Stimulated activated CD8-positive, alpha-beta memory T cell treated with anti-CD3 and anti-CD28 coated beads, Interleukin-2, amount 100 ng/mL, for 1 hour (primary cell): ENCODE measurements around the gene VAMP3.

Experiments
- DNase-seq, 2 donors: peaks; one replicate each; pipeline ENCODE4 v3.0.0-alpha.2; 2020; ENCODE audit warnings: low read depth in 2 of 2

The VAMP3 gene

DNA sequence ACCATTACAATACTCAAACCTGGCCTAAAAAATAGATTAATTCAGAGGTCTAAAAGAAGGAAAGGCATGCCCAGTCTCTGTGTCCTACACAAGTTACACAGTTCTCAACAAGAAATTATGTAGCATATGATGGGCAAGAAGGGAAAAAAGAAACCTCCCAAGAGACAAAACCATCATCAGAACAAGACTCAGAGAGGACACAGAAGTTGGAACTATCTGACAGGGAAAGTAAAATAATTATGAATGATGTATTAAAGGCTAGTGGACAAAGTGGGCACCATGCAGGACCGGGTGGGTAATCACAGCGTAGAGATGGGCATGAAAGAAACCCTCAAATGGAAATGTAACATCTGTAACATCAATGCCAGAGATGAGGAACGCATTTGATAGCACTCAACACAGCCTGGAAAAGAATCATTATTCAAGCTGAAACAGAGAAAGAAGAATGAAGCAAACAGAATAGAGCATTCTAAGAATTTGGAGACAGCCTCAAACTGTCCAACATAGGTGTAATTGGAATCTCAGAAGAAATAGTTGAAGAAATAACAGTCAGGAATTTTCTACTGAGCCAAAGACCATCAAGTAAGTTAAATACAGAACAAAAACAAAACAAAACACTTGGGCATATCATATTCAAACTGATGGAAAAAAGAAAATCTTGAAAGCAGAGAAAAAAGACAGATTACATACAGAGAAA lies 42.7 kb downstream of the VAMP3 start:
- no peak for DNase-seq

DNA sequence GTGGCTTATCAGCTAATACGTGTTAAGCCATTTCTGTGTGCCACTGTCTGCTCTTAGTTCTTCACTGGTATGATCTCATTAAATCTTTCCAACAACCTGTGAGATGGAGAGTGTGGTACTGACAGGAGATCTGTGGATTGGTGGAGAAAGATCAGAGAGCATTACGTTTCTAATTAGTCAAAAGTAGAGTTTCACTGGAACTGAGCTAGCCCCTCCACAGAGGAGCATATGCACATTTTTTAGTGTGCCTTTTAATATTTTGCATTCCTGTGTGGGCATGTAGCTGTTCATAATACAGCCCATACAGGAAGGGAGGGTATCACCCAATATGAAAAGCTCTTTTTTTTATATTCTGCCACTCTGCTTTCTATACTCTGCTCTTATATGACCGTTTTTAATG lies 50.2 kb downstream of the VAMP3 start:
- DNase-seq, result no peak

DNA sequence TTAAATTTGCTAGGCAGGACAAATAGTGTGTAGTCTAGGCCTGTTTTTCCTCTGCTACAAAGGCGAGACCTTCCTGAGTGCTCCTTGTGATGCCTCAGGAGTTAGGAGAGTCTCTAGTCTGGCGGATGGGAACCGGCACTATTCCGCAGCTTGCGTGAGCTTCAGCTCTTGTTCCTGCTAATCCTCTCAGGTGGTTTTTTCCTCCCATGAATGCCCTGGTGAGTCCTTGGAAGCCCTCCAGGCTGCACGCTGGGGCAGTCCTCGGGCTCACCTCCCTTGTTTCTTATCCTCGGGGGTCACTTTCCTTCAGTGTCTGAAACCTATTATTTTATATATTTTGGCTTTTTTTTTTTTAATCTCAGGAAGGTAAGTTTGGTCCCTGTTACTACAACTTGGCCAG lies 53.6 kb downstream of the VAMP3 start:
- DNase-seq, result no peak

DNA sequence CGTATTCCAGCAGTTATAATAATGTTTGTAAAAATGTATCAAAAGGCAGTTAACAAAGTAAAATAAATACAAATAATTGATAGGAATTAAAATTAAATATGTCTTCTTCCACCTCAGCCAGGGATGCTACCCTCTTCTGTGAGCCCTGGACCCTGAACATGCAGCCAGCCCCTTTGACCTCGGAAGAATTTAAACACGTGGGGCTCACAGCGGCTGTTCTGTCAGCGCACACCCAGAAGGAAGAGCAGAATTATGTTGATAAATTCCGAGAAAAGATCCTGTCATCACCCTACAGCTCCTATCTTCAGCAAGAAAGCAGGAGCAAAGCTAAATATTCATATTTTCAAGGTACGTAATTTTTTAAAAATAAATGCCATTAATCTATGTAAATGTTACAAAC lies 55.3 kb downstream of the VAMP3 start:
- DNase-seq, result no peak

DNA sequence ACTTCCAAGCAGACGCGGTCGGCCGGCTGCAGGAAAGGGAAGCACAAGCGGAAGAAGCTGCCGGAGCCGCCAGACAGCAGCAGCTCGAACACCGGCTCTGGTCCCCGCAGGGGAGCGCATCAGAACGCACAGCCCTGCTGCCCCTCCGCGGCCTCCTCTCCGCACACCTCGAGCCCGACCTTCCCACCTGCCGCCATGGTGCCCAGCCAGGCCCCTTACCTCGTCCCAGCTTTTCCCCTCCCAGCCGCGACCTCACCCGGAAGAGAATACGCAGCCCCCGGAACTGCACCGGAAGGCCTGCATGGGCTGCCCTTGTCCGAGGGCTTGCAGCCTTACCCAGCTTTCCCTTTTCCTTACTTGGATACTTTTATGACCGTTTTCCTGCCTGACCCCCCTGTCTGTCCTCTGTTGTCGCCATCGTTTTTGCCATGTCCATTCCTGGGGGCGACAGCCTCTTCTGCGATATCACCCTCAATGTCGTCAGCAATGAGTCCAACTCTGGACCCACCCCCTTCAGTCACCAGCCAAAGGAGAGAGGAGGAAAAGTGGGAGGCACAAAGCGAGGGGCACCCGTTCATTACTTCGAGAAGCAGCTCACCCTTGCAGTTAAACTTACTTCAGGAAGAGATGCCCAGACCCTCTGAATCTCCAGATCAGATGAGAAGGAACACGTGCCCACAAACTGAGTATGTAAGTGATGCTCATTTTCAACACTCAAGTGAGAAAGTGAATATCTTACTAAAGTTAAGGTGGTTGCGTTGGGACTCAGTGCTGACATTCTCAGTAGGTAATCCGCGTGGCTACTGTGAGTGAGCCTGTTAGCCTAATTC lies 56.2 kb downstream of the VAMP3 start:
- DNase-seq, result peak in 1 of 2 donors; percentile 9
